ENCODE data around the gene SPATS1.

The SPATS1 gene

GRCh38 chr6:44342489-44342888 lies at the start of gene SPATS1:
TSS of gene SPATS1 (plus strand) at chr6:44342650. CDS start at chr6:44343096, 446 bp downstream.
- Histone ChIP-seq H3K36me3 (ENCODE audit: control insufficient read depth, insufficient read depth, low read length) (no peaks in the 10 kb centered on the region), H3K27ac (ENCODE audit: low read depth, low read length) (no peak within 1 kb of the TSS), H3K27me3 (ENCODE audit: control insufficient read depth, insufficient read depth, low read length) (peaks cover 5% of the 10 kb centered on the region; the same call in 1 of the 2 replicates), H3K4me1 (ENCODE audit: control insufficient read depth, insufficient read depth, low read length) (no peaks in the 10 kb centered on the region), H3K9me3 (ENCODE audit: control insufficient read depth, insufficient read depth, low read length) (no peaks in the 10 kb centered on the region), H3K4me3 (ENCODE audit: low read depth, low read length) (peak within 1 kb of the TSS; percentile 21; the same call in 1 of the 2 replicates), H3K9ac (ENCODE audit: low read depth, low read length) (no peak within 1 kb of the TSS)

DNA sequence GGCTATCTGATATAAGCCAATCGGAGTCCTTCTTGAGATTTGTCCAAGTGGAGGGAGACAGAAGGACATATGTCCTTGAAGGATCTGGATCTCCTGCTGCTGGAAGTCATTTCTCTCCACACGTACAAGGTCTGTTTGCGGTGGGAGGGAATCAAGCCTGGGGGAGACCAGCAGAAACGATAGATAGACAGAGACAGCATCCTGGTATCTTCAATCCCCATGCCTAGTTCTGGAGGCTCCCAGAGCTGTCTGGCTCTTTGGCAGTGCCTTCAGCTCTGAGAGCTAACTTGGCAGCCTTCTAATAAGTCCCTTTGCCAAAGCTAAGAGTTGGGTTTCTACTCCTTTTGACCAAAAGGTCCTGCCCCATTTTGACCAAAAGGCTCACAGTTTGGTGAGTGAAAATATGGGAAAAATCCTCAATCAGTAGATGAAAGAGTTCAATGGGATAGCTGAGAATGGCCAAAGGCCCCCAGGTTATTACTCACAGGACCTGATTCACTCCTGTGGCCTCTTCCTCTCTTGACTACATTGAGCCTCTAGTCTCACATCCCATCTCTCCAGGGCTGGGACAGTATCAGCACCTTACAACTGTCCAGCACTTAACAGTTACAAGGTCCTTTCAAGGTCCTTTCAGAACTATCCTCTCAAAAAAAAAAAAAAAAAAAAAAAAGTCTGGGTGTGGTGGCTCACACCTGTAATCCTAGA lies 49.6 kb upstream of the SPATS1 start:
- H3K36me3 ChIP-seq (ENCODE audit: control insufficient read depth, insufficient read depth, low read length) = no peaks in the 10 kb centered on the region
- no peak overlapping the region for H3K4me3 ChIP-seq (ENCODE audit: low read depth, low read length)
- H3K4me1 ChIP-seq (ENCODE audit: control insufficient read depth, insufficient read depth, low read length) = peaks cover 7% of the 10 kb centered on the region; the same call in 1 of the 2 replicates
- no peaks in the 10 kb centered on the region for H3K9me3 ChIP-seq (ENCODE audit: control insufficient read depth, insufficient read depth, low read length)
- no peak overlapping the region for H3K9ac ChIP-seq (ENCODE audit: low read depth, low read length)
- H3K27ac ChIP-seq (ENCODE audit: low read depth, low read length) = no peak overlapping the region
- H3K27me3 ChIP-seq (ENCODE audit: control insufficient read depth, insufficient read depth, low read length) = peaks cover 32% of the 10 kb centered on the region

GRCh38 chr6:44294832-44295791 lies 47.3 kb upstream of the SPATS1 start:
- H3K9me3 ChIP-seq (ENCODE audit: control insufficient read depth, insufficient read depth, low read length) = no peaks in the 10 kb centered on the region

DNA sequence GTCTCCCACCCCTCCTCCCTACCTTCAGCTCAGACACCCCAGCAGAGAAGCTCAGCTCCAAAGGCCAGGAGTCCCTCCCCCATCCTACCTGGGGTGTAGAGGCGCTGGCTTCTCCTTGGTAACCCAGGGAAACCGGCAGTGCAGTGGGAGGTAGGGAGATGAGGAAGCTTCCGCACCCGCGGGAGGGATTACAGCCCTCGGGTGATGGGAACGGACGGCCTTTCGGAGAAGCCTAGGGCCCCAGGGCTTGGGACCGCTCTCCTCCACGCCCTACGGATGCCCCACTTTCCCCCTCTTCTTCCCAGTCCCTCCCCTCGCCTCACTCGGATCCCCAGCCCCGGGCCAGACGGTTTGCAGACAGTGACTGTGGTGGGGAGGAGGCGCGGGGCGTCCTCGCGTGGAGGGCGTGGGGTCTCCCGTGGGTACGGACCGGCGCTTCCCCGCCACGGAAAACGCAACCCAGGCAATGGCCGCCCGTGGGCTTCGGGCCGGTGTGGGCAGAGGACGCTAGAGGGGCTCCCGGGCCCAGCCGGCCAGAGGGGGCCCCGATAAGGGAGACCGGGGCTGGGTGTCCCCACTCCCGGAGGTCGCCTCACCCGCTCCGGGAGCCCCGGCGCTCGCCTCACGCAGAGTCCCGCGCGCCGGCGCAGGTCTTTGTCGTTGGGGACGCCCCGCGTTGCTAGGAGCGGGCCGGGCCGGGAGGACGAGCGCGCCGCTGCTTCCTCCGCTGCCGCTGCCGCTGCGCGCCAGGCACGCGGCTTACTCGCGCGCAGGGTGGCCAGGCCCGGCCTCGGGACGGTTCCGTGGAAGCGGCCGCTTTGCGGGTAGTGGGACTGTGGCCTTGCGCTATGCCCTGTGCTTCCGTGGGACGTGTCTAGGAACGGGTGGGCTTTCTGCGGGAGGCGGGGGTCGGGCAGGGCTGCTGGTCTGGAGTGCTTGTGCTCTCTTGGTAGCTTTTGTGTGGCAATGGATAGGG lies 45.1 kb upstream of the SPATS1 start:
- H3K4me1 ChIP-seq (ENCODE audit: control insufficient read depth, insufficient read depth, low read length) = peaks cover 7% of the 10 kb centered on the region; the same call in 1 of the 2 replicates
- H3K9me3 ChIP-seq (ENCODE audit: control insufficient read depth, insufficient read depth, low read length) = no peaks in the 10 kb centered on the region
- peak overlapping the region; percentile 78 for H3K4me3 ChIP-seq (ENCODE audit: low read depth, low read length)
- no peak overlapping the region for H3K27ac ChIP-seq (ENCODE audit: low read depth, low read length)
- H3K9ac ChIP-seq (ENCODE audit: low read depth, low read length) = peak overlapping the region; percentile 32; the same call in 1 of the 2 replicates
- peaks cover 29% of the 10 kb centered on the region for H3K36me3 ChIP-seq (ENCODE audit: control insufficient read depth, insufficient read depth, low read length)
- H3K27me3 ChIP-seq (ENCODE audit: control insufficient read depth, insufficient read depth, low read length) = peaks cover 34% of the 10 kb centered on the region

More at GRCh38 chr6:44294832-44295791, 47.3 kb upstream of the SPATS1 start:
- Histone ChIP-seq H3K4me1 (ENCODE audit: control insufficient read depth, insufficient read depth, low read length) (peaks cover 7% of the 10 kb centered on the region; the same call in 1 of the 2 replicates), H3K36me3 (ENCODE audit: control insufficient read depth, insufficient read depth, low read length) (peaks cover 6% of the 10 kb centered on the region), H3K9ac (ENCODE audit: low read depth, low read length) (no peak overlapping the region), H3K4me3 (ENCODE audit: low read depth, low read length) (no peak overlapping the region), H3K27ac (ENCODE audit: low read depth, low read length) (no peak overlapping the region), H3K27me3 (ENCODE audit: control insufficient read depth, insufficient read depth, low read length) (peaks cover 37% of the 10 kb centered on the region)

DNA sequence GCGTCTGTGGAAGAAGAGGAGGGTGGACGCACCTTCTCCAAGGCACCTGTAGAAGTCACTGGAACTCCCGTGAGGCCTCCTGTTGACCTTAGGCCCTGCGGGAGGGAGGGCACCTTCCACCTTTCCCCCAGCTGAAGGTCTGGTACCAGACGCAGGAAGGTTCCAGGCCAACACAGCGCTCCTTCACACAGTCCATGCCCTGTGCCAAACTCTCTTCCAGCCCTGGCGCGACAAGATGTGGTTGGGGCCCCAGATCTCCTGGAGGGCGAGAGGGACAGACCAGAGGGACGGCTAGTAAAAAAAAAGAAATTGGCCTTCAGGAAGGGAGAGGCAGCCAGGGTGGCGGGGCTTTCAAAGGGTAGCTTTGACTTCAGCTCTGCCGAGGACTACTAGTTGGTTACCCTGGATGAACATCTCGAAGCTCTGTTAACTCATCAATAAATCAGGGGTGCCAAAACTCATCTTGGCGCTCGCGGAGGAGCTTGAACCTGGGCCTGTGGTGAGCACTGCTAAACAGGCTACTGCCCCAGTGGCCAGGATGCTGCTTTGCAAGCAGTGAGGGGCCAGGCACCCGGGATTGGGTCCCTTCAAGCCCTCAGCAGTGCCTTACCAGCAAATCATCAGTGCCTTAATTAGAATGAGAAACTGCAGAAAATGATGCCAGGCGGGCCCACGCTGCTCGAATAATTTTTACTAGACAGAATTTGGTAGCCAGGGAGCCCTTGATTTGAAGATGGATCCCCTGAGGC lies 44.2 kb upstream of the SPATS1 start:
- Histone ChIP-seq H3K9ac (ENCODE audit: low read depth, low read length) (no peak overlapping the region; the same call in 1 of the 2 replicates), H3K4me3 (ENCODE audit: low read depth, low read length) (peak overlapping the region; percentile 78), H3K4me1 (ENCODE audit: control insufficient read depth, insufficient read depth, low read length) (peaks cover 7% of the 10 kb centered on the region; the same call in 1 of the 2 replicates), H3K9me3 (ENCODE audit: control insufficient read depth, insufficient read depth, low read length) (no peaks in the 10 kb centered on the region), H3K27me3 (ENCODE audit: control insufficient read depth, insufficient read depth, low read length) (peaks cover 32% of the 10 kb centered on the region), H3K27ac (ENCODE audit: low read depth, low read length) (no peak overlapping the region), H3K36me3 (ENCODE audit: control insufficient read depth, insufficient read depth, low read length) (peaks cover 37% of the 10 kb centered on the region)

DNA sequence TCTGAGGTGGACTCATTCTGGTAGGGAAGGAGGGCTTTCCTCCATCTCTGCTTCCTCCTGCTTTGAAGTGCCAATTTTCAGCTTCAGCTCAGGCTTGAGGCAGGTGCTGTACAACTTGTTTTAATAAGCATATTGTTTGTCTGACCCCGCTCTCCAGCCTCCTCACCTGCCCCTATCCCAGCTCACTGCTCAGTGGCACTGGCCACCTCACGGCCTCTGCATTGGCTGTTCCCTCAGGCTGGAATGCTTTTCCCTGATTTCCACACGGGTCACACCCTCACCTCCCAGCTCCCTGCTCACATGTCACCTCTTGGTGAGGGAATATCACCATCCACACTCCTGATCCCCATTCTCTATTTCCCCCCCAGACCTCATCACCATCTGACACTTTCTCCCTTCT lies 43.6 kb upstream of the SPATS1 start:
- Histone ChIP-seq H3K27me3 (ENCODE audit: control insufficient read depth, insufficient read depth, low read length) (peaks cover 32% of the 10 kb centered on the region), H3K27ac (ENCODE audit: low read depth, low read length) (no peak overlapping the region), H3K4me1 (ENCODE audit: control insufficient read depth, insufficient read depth, low read length) (peaks cover 7% of the 10 kb centered on the region; the same call in 1 of the 2 replicates), H3K9ac (ENCODE audit: low read depth, low read length) (no peak overlapping the region), H3K9me3 (ENCODE audit: control insufficient read depth, insufficient read depth, low read length) (no peaks in the 10 kb centered on the region), H3K36me3 (ENCODE audit: control insufficient read depth, insufficient read depth, low read length) (peaks cover 44% of the 10 kb centered on the region), H3K4me3 (ENCODE audit: low read depth, low read length) (no peak overlapping the region)

DNA sequence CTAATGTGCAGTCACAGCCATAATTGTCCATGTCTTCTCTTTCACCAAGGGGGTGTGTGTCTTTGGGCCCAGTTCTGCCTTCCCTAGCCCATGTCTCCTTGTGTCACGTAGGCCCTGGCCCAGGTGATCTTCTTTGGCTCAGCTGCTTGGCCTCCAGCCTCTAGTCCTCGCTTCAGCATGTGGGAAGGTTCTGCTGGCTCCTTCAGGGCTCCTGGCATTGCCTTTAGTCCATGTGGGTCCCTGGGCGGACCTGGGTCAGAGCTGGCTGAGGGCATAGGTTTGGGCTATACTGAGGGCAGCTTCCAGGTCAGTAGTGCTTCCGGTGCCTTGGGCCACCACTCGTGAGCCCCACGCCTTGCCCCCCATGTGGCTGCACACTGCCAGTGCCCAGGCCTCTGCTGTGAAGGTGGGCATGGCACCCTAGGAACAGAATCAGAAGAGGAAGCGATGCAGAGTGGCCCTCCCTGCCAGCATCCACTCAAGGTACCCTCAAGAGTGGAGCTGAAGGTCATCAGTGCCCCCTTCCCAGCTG lies 42.1 kb upstream of the SPATS1 start:
- Histone ChIP-seq H3K4me3 (ENCODE audit: low read depth, low read length) (no peak overlapping the region), H3K9ac (ENCODE audit: low read depth, low read length) (no peak overlapping the region), H3K9me3 (ENCODE audit: control insufficient read depth, insufficient read depth, low read length) (no peaks in the 10 kb centered on the region), H3K36me3 (ENCODE audit: control insufficient read depth, insufficient read depth, low read length) (peaks cover 59% of the 10 kb centered on the region), H3K27ac (ENCODE audit: low read depth, low read length) (no peak overlapping the region), H3K27me3 (ENCODE audit: control insufficient read depth, insufficient read depth, low read length) (peaks cover 25% of the 10 kb centered on the region), H3K4me1 (ENCODE audit: control insufficient read depth, insufficient read depth, low read length) (peaks cover 7% of the 10 kb centered on the region; the same call in 1 of the 2 replicates)

DNA sequence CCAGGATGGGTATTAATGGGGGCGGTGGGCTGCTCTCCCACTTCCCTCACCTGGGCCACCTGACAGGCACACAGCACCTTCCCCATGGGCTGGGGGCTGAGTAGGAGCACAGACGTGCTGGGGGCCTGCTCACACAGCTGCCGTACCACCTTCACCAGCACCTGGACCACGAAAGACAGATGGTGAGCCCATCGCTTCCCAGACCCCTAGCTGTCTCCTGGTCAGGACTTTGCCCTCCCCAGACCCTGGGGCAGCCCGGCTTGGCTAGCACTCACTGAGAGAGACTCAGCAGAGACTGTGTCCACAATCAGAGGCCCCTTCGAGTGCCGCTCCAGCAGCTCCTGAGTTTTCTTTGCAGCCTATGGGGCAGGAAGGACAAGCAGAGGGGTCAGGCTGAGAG lies 41.3 kb upstream of the SPATS1 start:
- Histone ChIP-seq H3K4me1 (ENCODE audit: control insufficient read depth, insufficient read depth, low read length) (peaks cover 7% of the 10 kb centered on the region; the same call in 1 of the 2 replicates), H3K36me3 (ENCODE audit: control insufficient read depth, insufficient read depth, low read length) (peaks cover 66% of the 10 kb centered on the region), H3K27ac (ENCODE audit: low read depth, low read length) (no peak overlapping the region), H3K27me3 (ENCODE audit: control insufficient read depth, insufficient read depth, low read length) (peaks cover 18% of the 10 kb centered on the region), H3K9me3 (ENCODE audit: control insufficient read depth, insufficient read depth, low read length) (no peaks in the 10 kb centered on the region), H3K4me3 (ENCODE audit: low read depth, low read length) (no peak overlapping the region), H3K9ac (ENCODE audit: low read depth, low read length) (no peak overlapping the region)

DNA sequence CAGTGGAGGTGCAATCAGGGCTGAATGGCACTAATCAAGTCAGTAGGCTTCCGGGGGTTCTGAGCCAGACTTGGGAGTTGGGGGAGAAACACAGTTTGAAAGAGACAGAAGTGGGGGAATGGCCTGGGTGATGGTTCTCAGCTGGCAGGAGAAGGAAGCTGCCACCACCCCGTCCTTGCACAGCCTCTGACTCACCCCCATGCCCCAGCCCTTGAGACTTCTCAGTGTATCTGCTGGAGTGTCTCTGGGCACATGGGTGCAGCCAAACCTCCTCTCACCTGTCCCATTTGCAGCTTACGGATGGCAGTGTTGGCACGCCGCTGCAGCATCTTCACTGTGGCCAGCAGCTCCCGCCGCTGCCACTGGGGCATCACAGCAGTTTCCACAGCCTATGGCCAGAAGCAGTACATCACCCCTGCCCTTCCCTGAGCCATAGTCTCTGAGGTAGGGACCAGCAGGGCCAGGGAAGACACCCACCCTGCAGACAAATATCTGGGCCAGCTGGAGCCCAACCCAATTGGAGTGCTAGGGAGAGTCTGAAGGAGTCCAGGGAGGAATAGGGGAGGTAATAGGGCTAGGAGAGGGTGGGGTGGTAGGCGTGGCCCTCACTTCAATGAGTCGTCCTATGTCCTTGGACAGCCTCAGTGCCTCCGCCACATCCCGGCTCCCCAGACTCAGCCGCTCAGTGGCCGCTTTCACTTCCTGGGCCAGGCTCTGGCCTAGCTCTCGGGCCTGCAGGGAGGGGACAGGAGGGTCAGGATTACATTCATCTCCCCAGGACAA lies 40.5 kb upstream of the SPATS1 start:
- H3K9me3 ChIP-seq (ENCODE audit: control insufficient read depth, insufficient read depth, low read length) = no peaks in the 10 kb centered on the region
- H3K36me3 ChIP-seq (ENCODE audit: control insufficient read depth, insufficient read depth, low read length) = peaks cover 75% of the 10 kb centered on the region
- no peak overlapping the region for H3K9ac ChIP-seq (ENCODE audit: low read depth, low read length)
- H3K27me3 ChIP-seq (ENCODE audit: control insufficient read depth, insufficient read depth, low read length) = peaks cover 9% of the 10 kb centered on the region; the same call in 1 of the 2 replicates
- no peak overlapping the region for H3K4me3 ChIP-seq (ENCODE audit: low read depth, low read length)
- no peak overlapping the region for H3K27ac ChIP-seq (ENCODE audit: low read depth, low read length)
- H3K4me1 ChIP-seq (ENCODE audit: control insufficient read depth, insufficient read depth, low read length) = peaks cover under 1% of the 10 kb centered on the region; the same call in 1 of the 2 replicates
